SK-N-SH (cell line): ENCODE results near the gene FUT4. TPM values are rescaled to one million over a fixed set of nuclear protein-coding genes. Genes with fewer than 3 reads are reported as not detected.
A peak's percentile ranks its signal among the peaks of the same experiment; 100 is the strongest.

ENCODE experiments used
- CTCF ChIA-PET: fragments of 300-600, 350-600 bp; formaldehyde crosslinking; extraction: SDS; loops from one replicate; lab custom pipeline; 2021; lab: Yijun Ruan, JAX
- POLR2A ChIA-PET: fragments of 350-600 bp; sonication (Branson Sonifier 250); formaldehyde crosslinking; extraction: SDS; loops from one replicate; lab custom pipeline; 2020; ENCODE audit warnings: antibody characterized with exemption, inconsistent platforms; lab: Yijun Ruan, JAX
- DNase-seq: peaks from one replicate; pipeline ENCODE4 v3.0.0; 2012
- H2AFZ ChIP-seq: fragments of 200-600 bp; sonication (generic); 2 replicates; pipeline ENCODE4 v1.8.1; 2016; ENCODE audit warnings: antibody characterized with exemption, mild to moderate bottlenecking, low read depth
- H3F3A ChIP-seq: fragments of 200-600 bp; sonication (generic); replicated peaks from 2 replicates; pipeline ENCODE3; 2016; ENCODE audit warnings: antibody characterized with exemption, mild to moderate bottlenecking; ENCODE audit not compliant: insufficient read depth
- H3K27ac ChIP-seq, 2 experiments: fragments of 200-500 bp in 1 of 2; fragments of 200-600 bp in 1 of 2; sonication (Bioruptor generic) in 1 of 2; sonication (generic), shearing (Covaris generic) in 1 of 2; 2 replicates each; pipeline versions ENCODE4 v1.5.1 to v1.6.1; 2014 to 2016; ENCODE audit warnings: low read depth in 2 of 2, inconsistent platforms in 1 of 2, low read length in 1 of 2, mild to moderate bottlenecking in 1 of 2, mixed read lengths in 1 of 2
- H3K27me3 ChIP-seq: fragments of 200-600 bp; sonication (generic), shearing (Covaris generic); 2 replicates; pipeline ENCODE4 v1.6.1; 2016; ENCODE audit warnings: mixed run types; ENCODE audit not compliant: insufficient read depth
- H3K36me3 ChIP-seq, 2 experiments: fragments of 200-500 bp in 1 of 2; fragments of 200-600 bp in 1 of 2; sonication (Bioruptor generic) in 1 of 2; sonication (generic) in 1 of 2; replicated peaks in 1 of 2; 2 replicates each; pipeline versions ENCODE3 to v1.5.1; 2014 to 2016; ENCODE audit warnings: low read length in 1 of 2, mild to moderate bottlenecking in 1 of 2; ENCODE audit not compliant: insufficient read depth in 2 of 2, control insufficient read depth in 1 of 2
- H3K4me1 ChIP-seq, 2 experiments: fragments of 200-500 bp in 1 of 2; fragments of 200-600 bp in 1 of 2; sonication (Bioruptor generic) in 1 of 2; sonication (generic), shearing (Covaris generic) in 1 of 2; 2 replicates each; pipeline versions ENCODE4 v1.5.1 to v1.6.1; 2014 to 2016; ENCODE audit warnings: low read depth in 1 of 2, low read length in 1 of 2, mixed run types in 1 of 2; ENCODE audit not compliant: insufficient read depth in 2 of 2, control insufficient read depth in 1 of 2
- H3K4me2 ChIP-seq: fragments of 200-600 bp; sonication (generic), shearing (Covaris generic); 2 replicates; pipeline ENCODE4 v1.6.1; 2017; ENCODE audit warnings: mixed run types
- H3K4me3 ChIP-seq, 2 experiments: fragments of 200-500 bp in 1 of 2; fragments of 200-600 bp in 1 of 2; sonication (Bioruptor generic) in 1 of 2; sonication (generic), shearing (Covaris generic) in 1 of 2; 2 replicates each; pipeline versions ENCODE4 v1.5.1 to v1.8.1; 2014 to 2016; ENCODE audit warnings: low read depth in 2 of 2, inconsistent platforms in 1 of 2, low read length in 1 of 2, mild to moderate bottlenecking in 1 of 2, mixed read lengths in 1 of 2, moderate library complexity in 1 of 2
- H3K79me2 ChIP-seq: fragments of 200-600 bp; sonication (generic); 2 replicates; pipeline ENCODE4 v1.8.1; 2017; ENCODE audit warnings: mild to moderate bottlenecking; ENCODE audit not compliant: insufficient read depth
- H3K9ac ChIP-seq: fragments of 200-600 bp; sonication (generic); 2 replicates; pipeline ENCODE4 v1.6.1; 2017; ENCODE audit warnings: mixed run types
- H3K9me2 ChIP-seq: fragments of 200-600 bp; sonication (generic); 2 replicates; pipeline ENCODE4 v1.6.1; 2017; ENCODE audit warnings: mixed run types
- H3K9me3 ChIP-seq: fragments of 200-600 bp; sonication (generic); 2 replicates; pipeline ENCODE4 v1.6.1; 2017; ENCODE audit warnings: mixed run types, mild to moderate bottlenecking, moderate library complexity
- H4K20me1 ChIP-seq: fragments of 200-600 bp; sonication (generic); 2 replicates; pipeline ENCODE4 v1.6.1; 2017; ENCODE audit warnings: mild to moderate bottlenecking, mixed run types; ENCODE audit not compliant: insufficient read depth
- FOSL2 ChIP-seq: IDR thresholded peaks from 2 replicates; pipeline ENCODE4 v1.4.0; 2012; ENCODE audit warnings: low read depth, mild to moderate bottlenecking, moderate library complexity, borderline replicate concordance
- MEF2A ChIP-seq: IDR thresholded peaks from 2 replicates; pipeline ENCODE4 v1.4.0; 2012; ENCODE audit warnings: low read depth, borderline replicate concordance
- NFIC ChIP-seq: IDR thresholded peaks from 2 replicates; pipeline ENCODE4 v1.4.0; 2012; ENCODE audit warnings: borderline replicate concordance
- RCOR1 ChIP-seq: fragments of 150-350 bp; IDR thresholded peaks from 2 replicates; pipeline ENCODE4 v1.6.1; 2017; ENCODE audit warnings: antibody characterized with exemption, low read length
- RXRA ChIP-seq: IDR thresholded peaks from 2 replicates; pipeline ENCODE4 v1.4.0; 2012; ENCODE audit warnings: low read depth, mild to moderate bottlenecking, borderline replicate concordance
- SIN3A ChIP-seq: IDR thresholded peaks from 2 replicates; pipeline ENCODE4 v1.6.1; 2012; ENCODE audit warnings: low read depth, mild to moderate bottlenecking, low read length, moderate library complexity, borderline replicate concordance
- TCF12 ChIP-seq: IDR thresholded peaks from 2 replicates; pipeline ENCODE4 v1.4.0; 2012
- WGBS: methylation state at CpG from one replicate; pipeline ENCODE4 v1.1.6; 2017; ENCODE audit warnings: low lambda C conversion rate; 5-methylcytosine and 5-hydroxymethylcytosine counted together
- polyA plus RNA-seq, 3 experiments: library from polyadenylated mRNA; depleted of rRNA; stranded (reverse); fragments of >200 nt; gene quantifications; 2 replicates each; pipeline ENCODE4 v1.2.3, GENCODE V29; 2012
- TF ChIP-seq, protein P1 (sequence below): IDR thresholded peaks from 2 replicates; pipeline ENCODE4; 2012
- TF ChIP-seq, protein P2 (sequence below): IDR thresholded peaks from 2 replicates; pipeline ENCODE4 v1.4.0; 2012; ENCODE audit warnings: low read depth
- TF ChIP-seq, protein P3 (sequence below): fragments of 200-600 bp; sonication (generic); IDR thresholded peaks from 2 replicates; pipeline ENCODE4 v1.6.1; 2017; ENCODE audit warnings: antibody characterized with exemption, mild to moderate bottlenecking, moderate library complexity

FUT4 gene
- polyA plus RNA-seq, 1 of the 3 experiments (the other 2 are of a cell fraction) = 1.9 TPM

DNA sequence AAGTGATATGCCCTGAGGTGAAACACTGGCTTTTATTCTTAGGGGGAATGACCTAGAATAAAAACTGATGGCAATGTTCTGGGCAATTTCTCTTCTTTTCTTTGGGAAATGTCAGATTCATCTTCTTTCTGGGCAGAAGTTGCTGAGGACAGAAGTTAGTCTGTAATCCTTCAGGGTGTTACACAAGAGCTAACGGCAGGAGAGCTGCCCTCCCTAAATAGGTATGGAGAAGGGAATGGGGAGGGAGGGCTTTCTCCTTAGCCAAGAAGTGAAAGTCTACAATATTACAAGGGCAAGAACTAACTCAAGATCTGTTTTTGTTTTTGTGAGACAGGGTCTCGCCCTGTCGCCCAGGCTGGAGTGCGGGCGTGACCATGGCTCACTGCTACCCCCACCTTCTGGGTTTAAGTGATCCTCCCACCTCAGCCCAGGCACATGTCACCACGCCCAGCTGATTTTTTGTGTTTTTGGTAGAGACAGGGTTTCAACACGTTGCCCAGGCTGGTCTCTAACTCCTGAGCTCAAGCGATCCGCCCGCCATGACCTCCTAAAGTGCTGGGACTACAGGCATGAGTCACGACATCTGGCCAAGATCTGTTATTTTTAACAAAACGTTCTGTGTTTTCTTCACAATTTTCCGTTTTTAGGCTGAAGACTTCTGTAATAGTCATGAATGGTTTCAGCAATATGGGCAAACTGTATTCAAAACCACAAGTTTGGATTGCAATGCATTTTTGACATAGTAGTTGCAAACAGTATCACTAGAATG lies 30.7 kb downstream of the FUT4 start:
- Histone ChIP-seq H4K20me1 (no peaks in the 10 kb centered on the region), H3K4me2 (0 out of 2 replicates have a peak overlapping the region, but pooled peaks have one; percentile 2), H2AFZ (peak overlapping the region; percentile 42), H3K9ac (no peak overlapping the region), H3F3A (peaks cover 8% of the 10 kb centered on the region), H3K79me2 (no peaks in the 10 kb centered on the region), H3K9me3 (no peaks in the 10 kb centered on the region), H3K9me2 (no peaks in the 10 kb centered on the region), H3K4me3 (no peak overlapping the region), H3K27me3 (no peaks in the 10 kb centered on the region), H3K36me3 (no peaks in the 10 kb centered on the region), H3K27ac (no peak overlapping the region), H3K4me1 (peaks cover 0 to 5% of the 10 kb centered on the region in 2 experiments; a peak in 1 of 4 replicates)
- DNase-seq = no peak
- POLR2A ChIA-PET = no interaction called here
- WGBS = 79% methylated on average over 13 of the region's 13 CpGs
- TF ChIP-seq, protein P1, sequence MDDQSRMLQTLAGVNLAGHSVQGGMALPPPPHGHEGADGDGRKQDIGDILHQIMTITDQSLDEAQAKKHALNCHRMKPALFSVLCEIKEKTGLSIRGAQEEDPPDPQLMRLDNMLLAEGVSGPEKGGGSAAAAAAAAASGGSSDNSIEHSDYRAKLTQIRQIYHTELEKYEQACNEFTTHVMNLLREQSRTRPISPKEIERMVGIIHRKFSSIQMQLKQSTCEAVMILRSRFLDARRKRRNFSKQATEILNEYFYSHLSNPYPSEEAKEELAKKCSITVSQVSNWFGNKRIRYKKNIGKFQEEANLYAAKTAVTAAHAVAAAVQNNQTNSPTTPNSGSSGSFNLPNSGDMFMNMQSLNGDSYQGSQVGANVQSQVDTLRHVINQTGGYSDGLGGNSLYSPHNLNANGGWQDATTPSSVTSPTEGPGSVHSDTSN = 0 out of 2 replicates have a peak, but pooled peaks have one; percentile 32
- TF ChIP-seq RCOR1 = no peak
- no peak for TF ChIP-seq MEF2A
- TF ChIP-seq NFIC = 0 out of 2 replicates have a peak, but pooled peaks have one; percentile 15
- peak; percentile 43; the same call in 1 of the 2 replicates for TF ChIP-seq FOSL2
- peak; percentile 75 for TF ChIP-seq TCF12
- CTCF ChIA-PET = interaction anchor here (0.5 kb wide), 1 partner anchor 53 kb away, joined by 3 read pairs; no protein-coding TSS in a partner anchor

DNA sequence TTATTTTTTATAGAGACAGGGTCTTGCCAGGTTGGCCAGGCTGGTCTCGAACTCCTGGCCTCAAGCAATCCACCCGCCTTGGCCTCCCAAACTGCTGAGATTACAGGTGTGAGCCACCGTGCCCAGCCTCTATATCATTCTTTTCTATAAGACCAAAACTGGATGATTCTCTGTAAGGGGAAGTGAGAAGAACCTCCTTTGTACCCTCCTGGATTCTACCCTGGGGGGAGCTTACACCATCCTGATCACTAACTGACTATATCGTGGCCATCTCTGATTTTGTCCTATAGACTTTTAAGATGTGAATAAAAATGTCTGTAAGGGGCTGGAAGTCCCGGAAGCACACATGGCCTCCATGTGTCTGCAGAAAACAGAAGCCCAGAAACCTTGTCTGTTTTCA lies 32.6 kb downstream of the FUT4 start:
- 87% methylated on average over 5 of the region's 5 CpGs for WGBS
- no peaks in the 10 kb centered on the region for H4K20me1 ChIP-seq
- no peak overlapping the region for H3K27ac ChIP-seq
- no peaks in the 10 kb centered on the region for H3K9me3 ChIP-seq
- ChIA-PET POLR2A (no interaction called here), CTCF (no interaction called here)
- TF ChIP-seq, protein P1 = no peak
- TF ChIP-seq, protein P2, sequence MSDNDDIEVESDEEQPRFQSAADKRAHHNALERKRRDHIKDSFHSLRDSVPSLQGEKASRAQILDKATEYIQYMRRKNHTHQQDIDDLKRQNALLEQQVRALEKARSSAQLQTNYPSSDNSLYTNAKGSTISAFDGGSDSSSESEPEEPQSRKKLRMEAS = no peak
- no peak for TF ChIP-seq SIN3A
- TF ChIP-seq, protein P3, sequence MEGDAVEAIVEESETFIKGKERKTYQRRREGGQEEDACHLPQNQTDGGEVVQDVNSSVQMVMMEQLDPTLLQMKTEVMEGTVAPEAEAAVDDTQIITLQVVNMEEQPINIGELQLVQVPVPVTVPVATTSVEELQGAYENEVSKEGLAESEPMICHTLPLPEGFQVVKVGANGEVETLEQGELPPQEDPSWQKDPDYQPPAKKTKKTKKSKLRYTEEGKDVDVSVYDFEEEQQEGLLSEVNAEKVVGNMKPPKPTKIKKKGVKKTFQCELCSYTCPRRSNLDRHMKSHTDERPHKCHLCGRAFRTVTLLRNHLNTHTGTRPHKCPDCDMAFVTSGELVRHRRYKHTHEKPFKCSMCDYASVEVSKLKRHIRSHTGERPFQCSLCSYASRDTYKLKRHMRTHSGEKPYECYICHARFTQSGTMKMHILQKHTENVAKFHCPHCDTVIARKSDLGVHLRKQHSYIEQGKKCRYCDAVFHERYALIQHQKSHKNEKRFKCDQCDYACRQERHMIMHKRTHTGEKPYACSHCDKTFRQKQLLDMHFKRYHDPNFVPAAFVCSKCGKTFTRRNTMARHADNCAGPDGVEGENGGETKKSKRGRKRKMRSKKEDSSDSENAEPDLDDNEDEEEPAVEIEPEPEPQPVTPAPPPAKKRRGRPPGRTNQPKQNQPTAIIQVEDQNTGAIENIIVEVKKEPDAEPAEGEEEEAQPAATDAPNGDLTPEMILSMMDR = no peak
- no peak for TF ChIP-seq RXRA
- H3K9ac ChIP-seq = no peak overlapping the region
- no peaks in the 10 kb centered on the region for H3K9me2 ChIP-seq
- H3K79me2 ChIP-seq = no peaks in the 10 kb centered on the region
- no peaks in the 10 kb centered on the region for H3K27me3 ChIP-seq
- no peak overlapping the region for H3K4me3 ChIP-seq
- H3K4me2 ChIP-seq = no peak overlapping the region
- H2AFZ ChIP-seq = no peak overlapping the region
- H3K4me1 ChIP-seq = peaks cover 0 to 5% of the 10 kb centered on the region in 2 experiments; a peak in 1 of 4 replicates
- DNase-seq = no peak
- H3F3A ChIP-seq = peaks cover 8% of the 10 kb centered on the region
- no peaks in the 10 kb centered on the region for H3K36me3 ChIP-seq
